GM12891 (cell line): ENCODE measurements around the gene LCE1A.

ENCODE experiments used
- DNase-seq: peaks from one replicate; pipeline ENCODE4 v3.0.0; 2011; ENCODE audit warnings: low spot score; ENCODE audit not compliant: insufficient read length
- FAIRE-seq: peaks from 2 replicates; lab custom pipeline; 2011; peaks lifted over from hg19 to GRCh38; lab: Jason Lieb, UNC
- PAX5 ChIP-seq: IDR thresholded peaks from 2 replicates; pipeline ENCODE4 v1.6.1; 2011; ENCODE audit warnings: low read length, moderate library complexity, mild to moderate bottlenecking; ENCODE audit not compliant: insufficient read depth, severe bottlenecking
- POLR2A ChIP-seq: IDR thresholded peaks from 2 replicates; pipeline ENCODE4 v1.6.1; 2011; ENCODE audit warnings: low read depth, low read length, control low read depth
- POLR2AphosphoS5 ChIP-seq: IDR thresholded peaks from 2 replicates; pipeline ENCODE4 v1.6.1; 2011; ENCODE audit warnings: low read depth, low read length, control low read depth
- POU2F2 ChIP-seq: IDR thresholded peaks from 2 replicates; pipeline ENCODE4 v1.6.1; 2011; ENCODE audit warnings: low read depth, mild to moderate bottlenecking, control low read depth, low read length, moderate library complexity
- SPI1 ChIP-seq: IDR thresholded peaks from 2 replicates; pipeline ENCODE4 v1.6.1; 2011; ENCODE audit warnings: low read depth, low read length, control low read depth
- TAF1 ChIP-seq: IDR thresholded peaks from 2 replicates; pipeline ENCODE4 v1.6.1; 2011; ENCODE audit warnings: low read depth, low read length, control low read depth

Gene LCE1A

DNA sequence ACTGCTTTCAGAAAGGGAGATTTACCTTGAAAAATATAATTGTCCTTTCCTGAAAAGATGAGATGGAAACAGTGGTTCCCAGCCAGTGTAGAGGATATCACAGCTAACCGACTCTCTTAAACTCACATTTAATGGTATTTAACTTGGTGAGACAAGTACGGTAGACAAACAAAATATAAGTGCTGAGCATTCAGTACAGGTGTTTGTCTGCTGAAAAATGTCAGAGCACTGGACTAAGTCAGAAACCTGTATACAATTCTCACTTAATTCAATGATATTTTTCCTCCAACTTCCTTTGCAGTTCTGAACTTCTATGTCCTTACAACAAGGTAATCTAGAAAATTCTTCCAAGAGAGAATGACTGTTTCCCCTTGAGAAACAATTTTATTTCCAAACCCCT, 15.6 kb upstream of the LCE1A start, which contains the start of gene LCE1B:
TSS of gene LCE1B (plus strand) at position 301 of the 400 bp plus-strand sequence. CDS start 476 bp downstream, outside the sequence.
- no peak for DNase-seq
- TF ChIP-seq POU2F2: no peak
- no peak for TF ChIP-seq SPI1
- TF ChIP-seq PAX5: no peak
- FAIRE-seq: no peak

DNA sequence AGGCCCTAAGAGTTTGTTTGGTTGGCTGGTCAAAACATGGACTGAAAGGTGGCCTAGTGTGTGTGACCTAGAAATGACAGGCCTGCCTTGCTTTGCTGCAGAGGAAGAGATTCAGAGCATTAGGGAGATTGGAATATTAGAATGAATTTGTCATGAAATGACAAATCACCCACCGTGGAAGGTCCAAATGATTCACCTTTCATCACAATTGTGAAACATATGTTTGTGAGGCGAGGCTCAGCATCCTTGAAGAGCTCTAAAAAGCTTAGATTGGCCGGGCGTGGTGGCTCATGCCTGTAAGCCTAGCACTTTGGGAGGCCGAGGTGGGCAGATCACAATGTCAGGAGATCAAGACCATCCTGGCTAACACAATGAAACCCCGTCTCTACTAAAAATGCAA, 10.0 kb upstream of the LCE1A start:
- DNase-seq: no peak
- TF ChIP-seq PAX5 (no peak), POLR2AphosphoS5 (no peak), TAF1 (no peak), POU2F2 (no peak), POLR2A (no peak), SPI1 (no peak)
- no peak for FAIRE-seq

DNA sequence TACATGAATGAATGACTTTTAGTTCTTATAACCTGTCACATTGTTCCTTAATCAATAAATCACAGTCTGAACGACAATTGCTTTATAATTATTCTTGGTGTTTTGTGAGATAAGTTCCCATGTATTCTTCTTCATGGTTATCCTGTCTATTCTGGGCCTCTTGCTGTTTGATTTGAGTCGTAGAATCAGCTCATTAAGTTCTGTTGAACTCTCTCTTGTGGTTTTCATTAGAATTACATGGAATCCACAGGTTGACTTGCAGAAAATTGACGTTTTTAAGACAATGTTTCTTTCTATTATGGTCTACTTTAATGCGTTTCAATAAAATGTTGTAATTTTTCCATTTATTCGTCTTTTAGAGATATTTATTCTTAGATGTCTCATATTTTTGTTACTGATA, 4.0 kb upstream of the LCE1A start:
- FAIRE-seq (no peak), DNase-seq (no peak)
- TF ChIP-seq PAX5 (no peak), TAF1 (no peak), POU2F2 (no peak), SPI1 (no peak), POLR2AphosphoS5 (no peak), POLR2A (no peak)

DNA sequence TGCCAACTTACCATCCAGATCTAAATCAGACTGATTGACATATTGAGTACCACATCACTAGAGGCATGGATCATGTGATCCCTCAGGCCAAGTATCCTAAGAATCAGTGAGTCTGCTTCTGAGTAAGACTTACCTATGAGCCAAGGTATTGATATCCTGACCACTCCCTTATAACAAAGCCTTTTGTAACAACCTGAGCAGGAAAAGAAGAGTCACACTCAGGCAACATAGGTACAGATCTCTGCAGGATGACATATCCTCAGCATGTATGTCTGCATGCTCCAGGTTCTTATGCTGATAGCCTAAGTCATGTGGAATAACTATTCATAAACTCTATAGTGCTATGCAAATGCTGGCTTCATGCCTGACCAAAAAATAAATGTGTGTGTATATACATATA, 2.3 kb upstream of the LCE1A start:
- no peak for DNase-seq
- FAIRE-seq: no peak
- no peak for TF ChIP-seq POLR2AphosphoS5

DNA sequence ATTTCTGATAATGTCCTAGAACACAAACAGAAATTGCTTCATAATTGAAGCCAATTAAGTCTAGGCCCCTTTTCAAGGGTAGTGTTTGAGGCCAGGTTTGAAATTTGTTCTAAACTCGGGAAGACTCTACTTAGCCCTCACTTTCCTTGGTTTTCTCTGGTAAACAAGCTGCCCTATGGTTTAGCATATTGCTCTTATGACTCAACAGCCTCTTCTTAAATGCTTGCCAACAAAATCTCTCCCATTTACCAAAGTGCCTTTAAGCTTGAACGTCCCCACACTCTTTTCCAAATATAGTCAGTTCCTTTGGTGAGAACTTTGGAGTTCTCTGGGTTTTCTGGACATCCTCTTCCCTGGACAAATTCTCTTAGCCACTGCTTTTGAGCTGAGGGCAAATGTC, 9.6 kb downstream of the LCE1A start:
- FAIRE-seq: no peak
- no peak for DNase-seq
- TF ChIP-seq PAX5 (no peak), POU2F2 (no peak), SPI1 (no peak), POLR2AphosphoS5 (no peak), POLR2A (no peak), TAF1 (no peak)

DNA sequence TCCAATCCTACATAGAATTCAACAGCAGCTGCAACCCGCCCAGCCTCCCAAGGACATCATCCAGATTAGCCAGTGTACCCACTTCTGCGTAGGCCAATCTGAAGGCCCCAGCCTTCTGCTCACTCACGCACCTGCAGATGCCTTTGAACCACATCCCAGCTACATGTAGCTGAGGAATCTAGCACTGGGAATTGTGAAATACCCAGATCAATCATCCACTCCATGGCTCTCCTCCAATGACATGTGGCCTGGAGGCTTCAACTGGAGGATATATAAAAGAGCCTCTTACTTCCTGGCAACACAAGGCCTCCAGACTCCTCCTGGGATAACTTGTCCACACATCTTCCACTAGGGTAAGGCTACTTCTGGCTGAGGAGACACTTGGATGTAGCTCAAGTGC, 15.3 kb downstream of the LCE1A start, which contains the start of gene LCE6A:
TSS of gene LCE6A (plus strand) at position 301 of the 400 bp plus-strand sequence. CDS start 665 bp downstream, outside the sequence.
- FAIRE-seq: no peak
- TF ChIP-seq SPI1 (no peak), POLR2AphosphoS5 (no peak), POU2F2 (no peak), TAF1 (no peak), PAX5 (no peak), POLR2A (no peak)
- no peak for DNase-seq

DNA sequence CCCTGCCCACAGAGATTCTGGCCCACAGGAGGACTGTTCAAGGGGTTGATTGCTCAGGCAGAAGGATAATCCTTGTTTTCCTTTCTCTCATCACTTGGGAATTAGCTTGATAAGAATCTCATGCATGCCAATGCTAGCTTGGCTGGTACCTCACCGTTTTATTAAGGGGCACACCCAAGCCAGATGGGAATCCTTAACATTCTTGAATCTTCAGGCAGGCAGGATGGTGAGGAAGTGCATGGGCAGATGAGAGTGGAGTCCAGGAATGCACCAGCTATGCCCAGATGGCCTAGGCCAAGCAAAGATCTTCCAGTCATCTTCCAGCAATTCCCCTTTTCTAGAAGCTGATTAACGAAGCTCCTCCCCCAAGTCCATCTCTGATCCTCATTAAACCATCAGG, 28.4 kb downstream of the LCE1A start:
- no peak for FAIRE-seq
- DNase-seq: no peak
- TF ChIP-seq POLR2AphosphoS5: no peak
- TF ChIP-seq POU2F2: no peak
- no peak for TF ChIP-seq PAX5
- no peak for TF ChIP-seq POLR2A
- TF ChIP-seq TAF1: no peak
- TF ChIP-seq SPI1: no peak

DNA sequence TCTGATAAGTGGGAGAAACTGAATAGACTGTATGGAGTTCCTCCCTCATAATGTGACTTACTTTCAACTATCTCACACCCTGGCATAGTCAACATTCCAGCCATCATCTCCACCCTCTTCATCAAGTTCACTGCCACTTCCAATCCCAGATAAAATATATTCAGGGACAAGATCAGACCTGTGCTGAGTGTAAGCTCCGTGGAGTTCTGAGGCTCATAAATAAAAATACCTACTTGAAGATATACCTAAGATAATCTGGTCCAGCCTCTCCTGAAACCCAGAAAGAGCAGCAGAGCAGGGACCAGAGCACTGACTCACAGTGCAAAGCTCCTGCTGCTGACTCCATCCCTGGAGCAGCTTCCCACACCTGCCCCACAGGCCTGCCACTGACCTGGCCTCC, 30.8 kb downstream of the LCE1A start:
- DNase-seq (no peak), FAIRE-seq (no peak)
- TF ChIP-seq TAF1 (no peak), POLR2A (no peak), POLR2AphosphoS5 (no peak), PAX5 (no peak), SPI1 (no peak)

DNA sequence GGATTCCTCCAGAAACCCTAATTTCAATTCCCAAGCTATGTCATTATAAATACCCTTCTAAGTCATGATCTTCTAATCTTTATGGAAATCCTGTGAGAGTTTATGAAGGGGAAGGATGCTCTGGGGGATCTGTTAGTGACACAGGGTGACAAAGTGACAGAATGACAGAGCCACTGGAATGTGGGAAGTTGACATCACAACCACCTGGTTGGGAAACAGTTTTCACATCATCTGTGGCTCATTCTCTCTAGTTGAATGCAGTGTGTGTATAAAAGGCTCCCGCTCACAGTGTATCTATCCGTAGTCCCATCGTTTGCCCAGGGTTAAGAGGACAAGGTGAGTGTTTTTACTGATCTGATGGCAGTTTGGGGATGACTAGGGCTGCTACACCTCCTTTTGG, 32.4 kb downstream of the LCE1A start, which contains the start of gene LCE7A:
TSS of gene LCE7A (plus strand) at position 301 of the 400 bp plus-strand sequence. CDS start 702 bp downstream, outside the sequence.
- no peak for FAIRE-seq
- TF ChIP-seq POLR2AphosphoS5 (no peak), POLR2A (no peak), TAF1 (no peak), POU2F2 (no peak), PAX5 (no peak), SPI1 (no peak)
- no peak for DNase-seq

DNA sequence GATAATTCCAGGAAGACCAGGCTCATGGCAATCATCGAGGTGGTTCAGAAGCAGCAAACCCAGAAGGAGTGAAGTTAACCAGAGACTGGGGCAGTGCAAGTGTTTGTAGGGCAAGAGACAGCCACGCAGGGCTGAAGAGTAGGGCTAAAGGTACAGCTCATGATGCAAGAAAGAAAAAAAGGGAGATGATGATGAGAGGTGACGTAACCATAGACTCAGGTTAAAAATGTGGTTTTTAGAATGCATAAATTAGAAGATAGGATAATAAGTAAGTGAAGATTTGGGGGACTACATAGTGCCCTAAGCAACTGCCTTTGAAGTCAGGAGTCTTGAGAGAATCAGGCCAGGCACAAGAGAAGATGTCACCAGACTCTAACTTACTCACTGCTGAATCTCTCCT, 32.9 kb downstream of the LCE1A start:
- DNase-seq (no peak), FAIRE-seq (no peak)
- TF ChIP-seq SPI1: no peak
- TF ChIP-seq POLR2AphosphoS5: no peak
- TF ChIP-seq PAX5: no peak
- TF ChIP-seq TAF1: no peak
- TF ChIP-seq POU2F2: no peak
- no peak for TF ChIP-seq POLR2A

DNA sequence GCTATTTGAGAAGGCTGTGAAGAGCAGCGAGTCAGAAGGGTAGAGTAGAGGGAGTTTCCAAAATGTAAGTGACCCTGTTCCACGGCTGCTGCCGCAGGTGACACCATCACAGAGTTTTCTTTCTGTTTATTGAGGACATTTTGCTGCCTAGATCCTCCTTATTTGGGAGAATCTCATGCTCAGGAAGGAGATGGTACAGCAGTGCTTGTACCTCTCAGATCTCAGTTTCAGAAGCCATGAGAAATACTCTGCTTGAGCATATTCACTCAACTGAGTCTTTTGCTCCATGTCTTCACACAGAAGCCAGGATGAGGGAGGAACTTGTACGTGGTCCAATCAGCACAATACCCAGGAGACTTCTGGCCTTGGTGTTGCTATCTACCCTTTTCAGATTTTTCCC, 34.1 kb downstream of the LCE1A start:
- no peak for TF ChIP-seq POU2F2
- TF ChIP-seq POLR2AphosphoS5: no peak
- TF ChIP-seq POLR2A: no peak
- TF ChIP-seq PAX5: no peak
- TF ChIP-seq SPI1: no peak
- TF ChIP-seq TAF1: no peak
- no peak for DNase-seq
- FAIRE-seq: no peak
